Pancreas (tissue), 10 donors: ENCODE results near the gene RGL1. TPM values are rescaled to one million over a fixed set of nuclear protein-coding genes. Genes with fewer than 3 reads are reported as not detected.
A peak's percentile ranks its signal among the peaks of the same experiment; 100 is the strongest.

Experiments
- ATAC-seq, 4 donors: fragments of 200-7000 bp; cut with Tn5 transposase; one replicate each; pipeline versions ENCODE4 v1.8.0 to v1.9.1; 2020; ENCODE audit warnings: mild to moderate bottlenecking in 4 of 4, moderate library complexity in 4 of 4
- DNase-seq, 6 donors: peaks; one replicate each; pipeline ENCODE4 v3.0.0-alpha.2; 2020
- FAIRE-seq: peaks from 2 replicates; lab custom pipeline; 2012; peaks lifted over from hg19 to GRCh38; lab: Jason Lieb, UNC
- H3K27ac ChIP-seq, 4 donors: fragments of 200-600 bp; sonication (generic); 1 replicate in 3 of 4; 2 replicates in 1 of 4; pipeline versions ENCODE4 v1.5.0 to v1.8.0; 2020
- H3K27me3 ChIP-seq, 4 donors: fragments of 200-600 bp; one replicate each; pipeline ENCODE4 v1.8.0; 2021
- H3K36me3 ChIP-seq, 3 donors: fragments of 200-600 bp; sonication (generic) in 1 of 3; one replicate each; pipeline versions ENCODE4 v1.5.0 to v1.8.0; 2020 to 2021
- H3K4me1 ChIP-seq, 3 donors: fragments of 200-600 bp; one replicate each; pipeline ENCODE4 v1.8.0; 2021
- H3K4me3 ChIP-seq, 4 donors: fragments of 200-600 bp; sonication (generic) in 2 of 4; one replicate each; pipeline versions ENCODE4 v1.5.0 to v1.8.0; 2020 to 2021
- H3K9me3 ChIP-seq, 4 donors: fragments of 200-600 bp; one replicate each; pipeline ENCODE4 v1.8.0; 2021
- CTCF ChIP-seq, 4 donors: fragments of 200-600 bp; sonication (generic) in 3 of 4; IDR thresholded peaks; one replicate each; pipeline versions ENCODE4 v1.5.0 to v1.8.0; 2021; ENCODE audit warnings: antibody characterized with exemption in 4 of 4
- WGBS, 2 donors: extraction: QIAGEN DNeasy Blood & Tissue Kit; methylation state at CpG; one replicate each; pipeline ENCODE4 v1.1.7; 2013; 5-methylcytosine and 5-hydroxymethylcytosine counted together
- intact Hi-C, 3 donors: fragments of 100-400 bp; cut with DNase I; formaldehyde crosslinking; loops; one replicate each; pipeline versions ENCODE4 v1.11.1 to v1.14.2; 2022
- polyA plus RNA-seq, 2 donors: library from polyadenylated mRNA; stranded (reverse); fragments of 200-250 nt; gene quantifications; one replicate each; pipeline ENCODE4 v1.2.3, GENCODE V29; 2013
- total RNA-seq, 6 donors: library from RNA; stranded (reverse); fragmentation: NEBNext Ultra II Directional in 4 of 6; extraction: Animal tissue kit (Norgen Biotek cat#: 25700) in 4 of 6; gene quantifications; one replicate each; pipeline versions ENCODE4 v1.2.1 to v1.2.4, GENCODE V29; 2021 to 2023
- donor health status: healthy with polysubstance abuse.
- donor health status: DM: no; HTN: no; CAD: no; lungs with moderate emphysema.
- donor health status: DM: no; HTN: no; CAD: no.
- donor health status: control.
- donor health status: control.
- donor health status: Bipolar disorder and iron deficiency.
- donor health status: DM: yes; HTN: yes; CAD: no.
- donor health status: DM: no; HTN: no; CAD: no.
- donor health status: DM: no; HTN: no; CAD: no.
- donor health status: DM: yes; HTN: yes; CAD: no.

RGL1 gene
- total and polyA plus RNA-seq, 8 donors, result 2.8 to 9.1 (median 5.0) TPM

GRCh38 chr1:183870351-183871077 is 65.6 kb downstream of the RGL1 start:
- WGBS, 2 donors, result 79 to 81% methylated on average over 11 to 14 of the region's 15 CpGs
- peak overlapping the region in 2 of 4 donors; percentile 5 to 32 for H3K27ac ChIP-seq
- FAIRE-seq (no peak), DNase-seq (peak in 1 of 6 donors; percentile 18), ATAC-seq (peak in 2 of 4 donors; percentile 28 to 47)
- H3K4me3 ChIP-seq, result no peak overlapping the region
- no peaks in the 10 kb centered on the region for H3K9me3 ChIP-seq
- no peaks in the 10 kb centered on the region for H3K27me3 ChIP-seq
- no peaks in the 10 kb centered on the region for H3K4me1 ChIP-seq
- no peaks in the 10 kb centered on the region for H3K36me3 ChIP-seq
- intact Hi-C loops, result no loop called here
- TF ChIP-seq CTCF (IDR thresholded peaks at IDR 0.05), result no peak

- ATAC-seq (peak in 3 of 4 donors; percentile 18 to 40 (median 40)), FAIRE-seq (no peak), DNase-seq (no peak)
- no peak overlapping the region for H3K4me3 ChIP-seq
- H3K27me3 ChIP-seq, result no peaks in the 10 kb centered on the region
- intact Hi-C loops, result no loop called here
- no peaks in the 10 kb centered on the region for H3K9me3 ChIP-seq
- WGBS, 2 donors, result 73% methylated on average over 3 of the region's 3 CpGs
- H3K27ac ChIP-seq, result peak overlapping the region in 2 of 4 donors; percentile 5 to 32
- TF ChIP-seq CTCF (IDR thresholded peaks at IDR 0.05), result no peak
- no peaks in the 10 kb centered on the region for H3K36me3 ChIP-seq
- H3K4me1 ChIP-seq, result no peaks in the 10 kb centered on the region
Observed at GRCh38 chr1:183871142-183871541, 66.2 kb downstream of the RGL1 start.

DNA sequence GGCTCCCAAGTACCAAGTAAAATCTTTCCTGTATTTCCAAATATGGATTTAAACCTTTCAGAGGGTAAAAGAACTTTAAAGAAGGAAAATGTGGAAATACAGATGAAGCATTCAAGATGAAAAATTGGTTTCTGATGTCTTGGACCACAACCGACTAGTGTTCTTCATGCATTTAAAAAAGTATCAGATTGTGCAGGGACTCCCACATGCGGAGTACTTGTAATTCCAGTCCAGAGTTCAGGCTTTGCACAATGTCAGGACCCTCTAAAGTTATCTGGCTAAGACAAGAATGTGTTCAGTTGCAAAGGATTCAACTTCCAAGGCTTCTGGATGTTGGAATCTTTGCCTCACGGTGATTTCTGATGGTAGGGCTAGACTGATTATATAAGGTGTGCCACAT is 66.7 kb downstream of the RGL1 start:
- 83 to 86% methylated on average over 3 of the region's 3 CpGs for WGBS, 2 donors
- no peak overlapping the region for H3K4me3 ChIP-seq
- H3K36me3 ChIP-seq, result no peaks in the 10 kb centered on the region
- no peaks in the 10 kb centered on the region for H3K27me3 ChIP-seq
- H3K4me1 ChIP-seq, result no peaks in the 10 kb centered on the region
- H3K9me3 ChIP-seq, result no peaks in the 10 kb centered on the region
- no peak for TF ChIP-seq CTCF (IDR thresholded peaks at IDR 0.05)
- peak overlapping the region in 1 of 4 donors; percentile 5 for H3K27ac ChIP-seq
- ATAC-seq (no peak), FAIRE-seq (no peak), DNase-seq (no peak)
- intact Hi-C loops, result no loop called here

- Histone ChIP-seq H3K4me1 (peaks cover 0 to under 1% (median 0%) of the 10 kb centered on the region in 3 donors), H3K9me3 (no peaks in the 10 kb centered on the region), H3K36me3 (no peaks in the 10 kb centered on the region), H3K4me3 (no peak overlapping the region), H3K27me3 (no peaks in the 10 kb centered on the region), H3K27ac (peak overlapping the region in 1 of 4 donors; percentile 0)
- ATAC-seq (peak in 1 of 4 donors; percentile 12), DNase-seq (no peak), FAIRE-seq (no peak)
- WGBS, 2 donors, result 45% methylated on average over 3 of the region's 3 CpGs
- intact Hi-C loops, result no loop called here
- TF ChIP-seq CTCF (IDR thresholded peaks at IDR 0.05), result no peak
Observed at GRCh38 chr1:183872403-183872802, 67.5 kb downstream of the RGL1 start.

DNA sequence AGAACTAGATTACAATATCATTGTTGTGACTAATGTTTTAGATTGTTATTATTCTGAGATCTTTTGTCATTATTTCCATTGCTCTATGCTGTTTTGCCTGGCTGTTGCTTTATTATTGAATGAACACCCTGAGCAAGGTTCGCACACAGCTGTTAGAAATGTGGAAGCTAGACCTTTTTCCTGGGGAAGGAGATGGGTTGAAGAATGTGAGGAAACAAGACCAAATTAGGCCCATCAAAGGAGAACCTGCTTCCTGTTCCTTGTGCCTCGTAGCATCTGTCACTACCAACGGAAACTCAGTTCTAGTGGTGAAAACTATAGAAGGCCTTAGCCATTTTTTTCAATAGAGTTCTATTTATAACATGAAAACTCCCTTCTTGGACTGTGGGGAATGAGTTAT is 68.7 kb downstream of the RGL1 start:
- Histone ChIP-seq H3K27me3 (no peaks in the 10 kb centered on the region), H3K9me3 (no peaks in the 10 kb centered on the region), H3K27ac (no peak overlapping the region), H3K36me3 (no peaks in the 10 kb centered on the region), H3K4me1 (peaks cover 0 to 4% (median 0%) of the 10 kb centered on the region in 3 donors), H3K4me3 (no peak overlapping the region)
- TF ChIP-seq CTCF (IDR thresholded peaks at IDR 0.05), result no peak
- no peak for FAIRE-seq
- ATAC-seq, result peak in 2 of 4 donors; percentile 19 to 32
- no peak for DNase-seq
- 73% methylated on average over 3 of the region's 3 CpGs for WGBS, 2 donors
- intact Hi-C loops, result no loop called here
